T follicular helper cell (primary cell): ENCODE results near the gene BRSK2.
"Not testable (repeated sequence)": the region's sequence is repeated elsewhere in the genome, so short reads cannot be mapped to it uniquely, and the experiment has no call there.

Experiments used
- DNase-seq: peaks from one replicate; pipeline ENCODE4 v3.0.0-alpha.2; 2020; ENCODE audit warnings: low read depth
- total RNA-seq, 2 experiments: gene quantifications; one replicate each; lab custom pipeline; 2026; lab: John Stamatoyannopoulos, UW

BRSK2 gene
- total RNA-seq = 0.30 to 0.52 reads per million in 2 experiments

DNA sequence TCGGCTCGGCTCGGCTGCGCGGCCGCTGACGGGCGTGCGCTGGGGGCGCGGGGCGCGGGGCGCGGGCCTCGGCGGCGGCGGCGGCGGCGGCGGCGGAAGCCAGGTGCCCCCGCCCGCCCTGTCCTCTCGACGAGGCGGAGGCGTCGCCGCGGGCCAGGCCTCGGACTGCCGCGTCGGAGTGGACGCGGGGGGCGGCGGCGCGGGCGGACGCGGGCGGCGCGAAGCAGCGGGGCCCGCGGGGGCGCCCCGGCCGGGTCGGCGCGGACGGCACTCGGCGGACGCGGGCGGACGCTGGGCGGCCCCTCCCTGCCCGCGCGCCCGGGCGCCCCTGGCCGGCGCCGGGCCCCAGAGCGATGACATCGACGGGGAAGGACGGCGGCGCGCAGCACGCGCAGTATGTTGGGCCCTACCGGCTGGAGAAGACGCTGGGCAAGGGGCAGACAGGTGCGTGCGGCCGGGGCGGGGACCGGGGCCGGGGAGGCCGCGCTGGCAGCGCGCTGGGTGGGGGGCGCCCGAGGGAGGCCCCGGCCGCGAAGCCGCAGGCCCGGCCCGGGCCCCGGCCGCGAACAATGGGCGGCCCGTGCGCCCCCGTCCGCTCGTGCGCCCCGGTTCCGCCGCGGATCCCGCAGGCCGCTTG is at the start of gene BRSK2:
BRSK2 (plus strand) TSS at position 3 of the 637 bp plus-strand sequence; CDS start at position 354, 351 bp downstream.
- DNase-seq = no peak

DNA sequence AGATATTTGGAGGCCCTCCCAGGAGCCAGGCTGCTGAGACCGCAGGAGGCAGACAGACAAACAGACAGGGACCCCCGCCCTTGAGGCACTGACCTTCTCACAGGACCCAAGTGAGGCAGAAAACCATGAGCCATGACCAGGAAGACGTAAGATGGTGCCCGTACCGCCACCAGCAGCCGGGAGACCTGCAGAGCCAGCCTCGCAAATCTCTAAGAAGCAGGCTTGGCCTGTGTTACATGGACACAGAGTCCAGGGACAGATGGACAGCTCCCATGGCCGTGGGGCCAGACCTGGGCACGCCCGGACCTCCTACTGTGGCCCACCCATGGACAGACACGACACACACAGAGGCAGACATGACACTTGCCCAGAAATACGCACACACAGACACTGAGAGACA is 49.6 kb upstream of the BRSK2 start:
- DNase-seq = no peak

DNA sequence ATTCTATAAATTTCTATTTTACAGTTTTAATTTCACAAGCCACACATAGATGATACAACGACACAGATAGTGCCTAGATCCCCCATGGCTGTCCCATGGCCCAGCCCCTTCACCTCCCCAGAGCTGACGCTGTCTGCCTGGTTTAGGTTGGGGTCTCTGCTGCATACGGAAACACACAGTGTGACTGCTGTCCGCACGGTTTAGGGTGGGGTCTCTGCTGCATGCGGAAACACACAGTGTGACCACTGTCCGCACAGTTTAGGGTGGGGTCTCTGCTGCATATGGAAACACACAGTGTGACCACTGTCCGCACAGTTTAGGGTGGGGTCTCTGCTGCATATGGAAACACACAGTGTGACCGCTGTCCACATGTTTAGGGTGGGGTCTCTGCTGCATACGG is 48.5 kb upstream of the BRSK2 start:
- not testable (repeated sequence) for DNase-seq

DNA sequence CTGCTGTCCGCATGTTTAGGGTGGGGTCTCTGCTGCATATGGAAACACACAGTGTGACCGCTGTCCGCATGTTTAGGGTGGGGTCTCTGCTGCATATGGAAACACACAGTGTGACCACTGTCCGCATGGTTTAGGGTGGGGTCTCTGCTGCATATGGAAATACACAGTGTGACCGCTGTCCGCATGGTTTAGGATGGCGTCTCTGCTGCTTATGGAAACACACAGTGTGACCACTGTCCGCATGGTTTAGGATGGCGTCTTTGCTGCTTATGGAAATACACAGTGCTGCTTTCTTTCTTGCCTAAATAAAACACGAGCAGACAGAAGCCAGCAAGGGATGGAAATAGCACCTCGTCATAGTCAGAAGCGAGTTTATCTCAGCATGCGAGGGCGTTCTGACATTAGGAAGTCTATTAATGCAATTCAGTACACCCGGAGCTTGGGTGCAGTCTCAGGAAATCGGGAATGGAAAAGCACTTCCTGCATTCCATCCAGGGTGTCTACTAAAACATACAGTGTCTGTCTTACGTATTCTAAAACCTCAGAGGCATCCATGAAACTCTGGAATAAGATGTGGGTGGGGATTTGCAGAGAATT is 47.7 kb upstream of the BRSK2 start:
- no peak for DNase-seq

DNA sequence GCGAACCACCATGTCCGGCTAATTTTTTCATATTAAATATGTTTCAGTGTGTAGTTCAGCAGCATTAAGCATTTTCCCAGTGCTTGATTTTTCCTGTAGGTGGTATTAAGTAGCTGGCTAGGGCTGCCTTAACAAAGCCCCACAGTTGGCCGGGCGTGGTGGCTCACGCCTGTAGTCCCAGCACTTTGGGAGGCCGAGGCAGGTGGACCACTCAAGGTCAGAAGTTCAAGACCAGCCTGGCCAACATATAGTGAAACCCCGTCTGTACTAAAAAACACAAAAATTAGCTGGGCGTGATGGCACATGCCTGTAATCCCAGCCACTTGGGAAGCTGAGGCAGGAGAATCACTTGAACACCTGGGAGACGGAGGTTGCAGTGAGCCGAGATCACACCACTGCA is 46.8 kb upstream of the BRSK2 start:
- no peak for DNase-seq

DNA sequence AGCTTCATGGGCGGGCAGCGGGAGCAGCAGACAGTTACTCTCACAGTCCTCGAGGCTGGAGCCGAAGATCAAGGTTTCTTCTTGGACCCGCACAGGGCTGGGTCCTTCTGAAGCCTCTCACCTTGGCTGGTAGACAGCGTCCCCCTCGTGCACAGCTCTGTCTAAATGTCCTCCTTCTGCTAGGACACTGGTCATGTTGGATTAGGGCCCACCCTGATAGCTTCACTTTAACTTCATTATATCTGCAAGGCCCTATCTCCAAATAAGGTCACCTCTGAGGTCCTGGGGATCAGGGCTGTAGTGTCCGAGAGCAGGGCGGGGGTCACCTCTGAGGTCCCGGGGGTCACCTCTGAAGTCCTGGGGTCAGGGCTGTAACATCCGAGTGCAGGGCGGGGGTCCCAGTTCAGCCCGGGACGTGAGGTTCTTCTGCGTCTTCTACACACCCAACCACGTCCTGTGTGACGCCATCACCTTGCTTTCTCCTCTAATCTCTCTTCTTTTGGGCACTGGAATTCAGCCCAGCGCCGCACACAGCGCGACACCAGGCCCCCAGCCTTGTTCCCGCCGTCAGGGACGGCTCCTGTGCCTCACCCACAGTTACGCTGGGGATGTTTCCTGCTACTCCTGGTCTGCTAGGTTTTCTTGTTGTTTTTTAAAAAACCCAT is 46.2 kb upstream of the BRSK2 start:
- DNase-seq = no peak

DNA sequence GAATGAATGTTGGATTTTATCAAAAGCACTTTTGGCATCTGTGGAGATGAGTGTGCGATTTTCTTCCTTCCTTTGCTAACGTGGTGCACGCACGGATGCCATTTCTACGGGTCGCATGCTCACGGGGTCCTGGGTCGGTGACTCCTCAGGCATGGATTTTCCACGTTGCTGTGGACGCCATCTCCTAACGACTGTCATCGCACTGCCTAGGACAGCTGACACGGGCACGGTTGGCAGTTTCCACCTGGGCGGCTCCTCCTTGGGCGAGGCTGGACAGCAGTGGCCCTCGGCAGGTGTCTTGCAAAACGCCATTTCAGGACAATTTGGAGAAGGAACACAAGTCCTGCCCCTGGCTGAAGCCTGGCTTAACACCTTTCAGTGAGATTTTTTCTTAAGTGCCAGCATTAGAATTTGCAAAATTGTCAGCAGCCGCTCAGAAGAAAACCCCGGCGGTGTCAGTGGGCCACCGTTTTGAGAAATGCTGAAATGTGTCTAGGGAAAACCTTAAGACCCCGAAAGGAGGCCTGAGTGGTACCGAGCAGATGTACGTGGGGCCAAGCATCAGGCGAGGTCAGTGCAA is 45.6 kb upstream of the BRSK2 start:
- DNase-seq = no peak

DNA sequence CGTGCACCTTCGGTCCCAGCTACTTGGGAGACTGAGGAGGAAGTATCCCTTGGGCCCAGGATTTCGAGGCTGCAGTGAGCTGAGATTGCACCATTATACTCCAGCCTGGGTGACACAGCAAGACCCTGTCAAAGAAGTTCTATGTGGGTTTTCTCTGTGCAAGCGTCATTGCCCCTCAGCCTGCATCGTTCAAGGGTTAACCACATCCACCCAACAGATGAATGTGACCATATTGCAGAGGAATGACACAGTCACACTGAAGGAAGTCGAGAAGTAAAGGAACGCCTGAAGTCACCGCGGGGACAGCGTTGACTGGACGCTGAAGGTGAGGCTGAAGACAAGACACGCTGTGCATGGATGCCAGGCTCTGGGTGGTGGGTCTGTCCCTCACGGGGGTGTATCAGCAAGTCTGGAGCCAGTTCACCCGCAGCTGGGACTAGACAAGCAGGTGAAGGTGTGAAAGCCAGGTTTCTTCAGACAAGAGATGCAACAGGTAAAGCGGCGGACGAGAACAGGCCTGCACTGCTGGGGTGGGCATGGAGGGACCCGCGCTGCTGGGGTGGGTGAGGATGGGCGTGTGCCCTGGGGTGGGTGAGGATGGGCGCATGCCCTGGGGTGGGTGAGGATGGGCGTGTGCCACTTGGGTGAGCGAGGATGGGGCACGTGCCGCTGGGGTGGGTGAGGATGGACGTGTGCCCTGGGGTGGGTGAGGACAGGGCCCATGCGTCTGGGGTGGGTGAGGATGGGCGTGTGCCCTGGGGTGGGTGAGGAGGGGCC is 43.8 kb upstream of the BRSK2 start:
- no peak for DNase-seq

DNA sequence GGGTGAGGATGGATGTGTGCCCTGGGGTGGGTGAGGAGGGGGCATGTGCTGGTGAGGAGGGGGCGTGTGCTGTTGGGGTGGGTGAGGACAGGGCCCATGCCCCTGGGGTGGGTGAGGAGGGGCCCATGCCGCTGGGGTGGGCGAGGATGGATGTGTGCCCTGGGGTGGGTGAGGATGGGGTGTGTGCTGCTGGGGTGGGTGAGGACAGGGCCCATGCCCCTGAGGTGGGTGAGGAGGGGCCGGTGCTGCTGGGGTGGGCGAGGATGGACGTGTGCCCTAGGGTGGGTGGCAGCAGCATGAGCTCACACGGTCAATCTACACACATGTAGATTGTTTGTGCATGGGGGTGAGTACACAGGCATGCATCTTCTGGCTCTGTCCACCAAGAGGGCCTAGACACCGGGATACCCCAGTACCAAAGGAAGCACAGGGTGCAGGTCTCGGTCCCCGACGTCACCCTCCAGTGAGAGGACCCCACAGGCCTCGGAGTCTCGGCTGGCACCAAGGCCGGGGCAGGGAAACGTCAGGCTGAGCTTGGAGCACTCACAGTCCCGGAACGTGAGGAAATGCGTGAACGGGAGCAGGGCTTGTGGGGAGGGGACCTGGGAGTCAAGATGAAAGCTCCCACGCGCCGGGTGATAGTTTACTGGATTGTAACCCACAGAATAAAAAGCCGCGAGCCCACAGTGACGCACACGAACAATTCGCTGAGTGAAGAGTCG is 42.9 kb upstream of the BRSK2 start:
- no peak for DNase-seq

DNA sequence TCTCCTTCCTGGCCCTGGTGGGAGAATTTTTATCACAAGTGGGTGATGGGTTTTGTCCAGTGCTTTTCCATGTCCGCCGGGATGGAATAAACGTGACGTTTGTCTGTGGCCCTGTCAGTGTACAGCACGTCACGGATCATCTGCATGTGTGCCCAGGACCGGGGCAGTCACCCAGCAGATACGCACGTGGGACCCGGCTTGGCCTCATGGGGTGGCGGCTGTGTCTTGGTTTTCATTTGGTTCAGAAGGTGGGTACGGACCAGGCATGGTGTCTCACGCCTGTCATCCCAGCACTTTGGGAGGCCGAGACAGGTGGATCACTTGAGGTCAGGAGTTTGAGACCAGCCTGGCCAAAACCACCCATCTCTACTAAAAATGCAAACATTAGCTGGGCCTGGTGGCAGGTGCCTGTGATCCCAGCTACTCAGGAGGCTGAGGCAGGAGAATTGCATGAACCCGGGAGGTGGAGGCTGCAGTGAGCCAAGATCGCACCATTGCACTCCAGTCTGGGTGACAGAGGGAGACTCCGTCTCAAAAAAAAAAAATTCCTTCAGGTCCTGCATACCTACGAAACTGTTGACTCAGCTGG is 42.2 kb upstream of the BRSK2 start:
- DNase-seq = not testable (repeated sequence)

DNA sequence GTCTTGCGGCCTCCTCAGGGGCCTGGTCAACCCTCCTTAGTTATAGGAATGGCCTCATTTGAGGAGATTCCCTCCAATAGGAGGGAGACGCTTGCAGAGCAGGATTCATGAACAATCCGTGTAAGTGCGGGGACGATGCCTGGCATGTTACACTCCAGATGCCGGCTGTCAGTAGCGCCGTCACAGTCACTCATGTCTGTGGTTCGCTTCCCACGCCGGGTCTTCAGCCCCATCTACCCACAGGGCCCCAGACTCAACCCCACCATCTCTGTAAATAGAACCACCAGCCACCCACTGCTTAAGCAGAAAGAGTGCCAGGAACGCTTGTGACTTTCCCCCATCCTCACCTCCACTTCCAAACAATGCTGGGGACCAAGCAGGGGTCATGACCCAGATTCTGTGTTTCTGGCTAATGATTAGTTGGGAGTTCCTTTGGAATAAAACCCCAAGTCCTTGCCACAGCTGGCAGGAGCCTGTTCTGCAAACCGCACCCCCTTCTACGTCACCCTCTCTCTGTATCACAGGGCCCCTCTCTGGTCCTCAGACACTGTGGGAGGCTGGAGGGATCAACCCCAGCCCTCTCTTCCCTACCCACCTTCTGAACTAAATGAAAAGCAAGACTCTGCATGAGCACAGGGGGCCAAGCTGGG is 41.5 kb upstream of the BRSK2 start:
- no peak for DNase-seq

DNA sequence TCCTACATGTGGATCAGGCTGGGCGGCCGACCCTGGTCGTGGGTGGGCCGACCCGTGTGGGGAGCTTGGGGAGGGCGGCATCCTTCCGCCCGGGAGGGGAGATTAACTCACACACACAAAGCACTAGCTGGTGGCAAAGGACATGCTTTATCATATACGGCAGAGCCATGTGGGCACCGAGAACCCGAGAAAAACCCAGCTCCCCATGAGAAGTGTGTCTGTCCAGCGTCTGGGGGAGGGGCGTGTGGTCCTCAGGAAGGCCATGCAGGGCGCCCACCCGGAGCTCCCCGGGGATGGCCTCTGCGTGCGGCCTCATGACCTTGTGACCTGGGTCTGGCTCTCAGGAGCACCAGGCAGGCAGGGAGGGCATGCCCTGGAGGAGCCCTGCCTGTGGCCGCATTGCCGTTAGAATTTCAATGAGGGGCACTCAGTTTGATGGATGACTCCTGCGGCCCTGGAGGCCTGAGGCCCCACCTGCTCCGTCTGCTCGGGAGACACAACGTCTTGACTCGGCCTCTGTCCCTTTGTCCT is 40.9 kb upstream of the BRSK2 start:
- DNase-seq = no peak

DNA sequence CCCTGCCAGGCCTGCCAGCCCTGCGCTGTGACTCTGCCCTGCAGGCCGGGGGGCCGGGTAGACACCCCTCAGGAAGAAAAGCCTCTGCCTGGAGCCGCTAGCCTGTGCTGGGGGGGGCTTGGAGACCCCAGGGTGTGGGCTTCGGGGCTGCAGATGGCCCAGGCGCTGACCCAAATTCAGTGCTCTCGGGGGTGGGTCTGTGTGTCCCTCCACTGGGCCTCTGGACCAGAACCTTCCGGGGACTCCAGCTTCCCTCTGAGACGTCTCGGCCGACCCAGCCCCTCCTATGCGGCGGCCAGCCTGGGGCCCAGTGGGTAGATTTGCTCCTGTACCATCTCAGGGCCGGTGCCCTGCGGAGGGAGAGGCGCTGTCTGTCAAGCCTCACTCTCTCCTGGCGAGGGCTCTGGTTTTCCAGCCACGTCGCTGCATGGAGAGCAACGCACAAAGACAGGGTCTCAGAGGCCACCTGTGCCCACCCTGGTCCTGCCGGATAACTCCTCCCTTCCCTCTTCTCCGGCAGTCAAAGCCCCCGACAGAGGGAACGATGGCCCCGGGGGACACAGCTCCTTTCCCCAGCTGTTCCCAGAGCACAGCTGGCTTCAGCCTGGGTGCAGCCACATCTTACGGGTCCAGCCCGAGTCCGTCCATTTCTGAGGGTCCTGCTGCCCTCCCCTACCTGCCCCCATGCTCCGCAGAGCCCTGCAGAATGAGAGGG is 40.2 kb upstream of the BRSK2 start:
- no peak for DNase-seq

DNA sequence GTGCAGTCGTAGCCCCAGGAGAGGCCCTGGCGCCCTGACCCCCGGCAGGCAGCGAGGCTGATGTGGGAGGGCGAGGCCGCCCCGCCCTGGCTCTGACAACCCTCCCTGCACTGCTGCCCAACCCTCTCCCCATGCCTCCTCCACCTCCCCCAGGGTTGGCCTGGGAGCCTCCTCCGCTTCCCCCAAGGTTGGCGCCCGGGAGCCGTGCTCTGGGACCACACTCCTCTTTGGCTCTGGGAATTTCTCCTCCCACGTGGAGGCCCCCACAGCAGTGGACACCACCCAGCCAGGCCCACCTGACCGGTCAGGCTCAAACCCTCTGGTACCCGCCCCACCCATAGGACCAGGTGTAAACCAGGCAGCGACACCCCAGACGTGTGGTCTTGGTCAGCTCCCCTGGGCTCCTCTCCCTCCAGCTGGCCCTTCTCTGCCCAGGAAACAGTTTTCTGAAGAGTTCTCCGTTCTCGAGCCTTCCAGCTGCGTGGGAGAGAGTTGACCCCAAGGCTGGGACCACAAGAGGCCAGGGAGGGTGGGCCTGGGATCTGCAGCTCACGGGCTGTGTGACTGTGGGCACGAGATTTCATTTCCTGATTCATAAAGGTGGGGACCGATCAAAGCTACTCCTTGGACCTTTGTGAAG is 39.5 kb upstream of the BRSK2 start:
- DNase-seq = no peak

DNA sequence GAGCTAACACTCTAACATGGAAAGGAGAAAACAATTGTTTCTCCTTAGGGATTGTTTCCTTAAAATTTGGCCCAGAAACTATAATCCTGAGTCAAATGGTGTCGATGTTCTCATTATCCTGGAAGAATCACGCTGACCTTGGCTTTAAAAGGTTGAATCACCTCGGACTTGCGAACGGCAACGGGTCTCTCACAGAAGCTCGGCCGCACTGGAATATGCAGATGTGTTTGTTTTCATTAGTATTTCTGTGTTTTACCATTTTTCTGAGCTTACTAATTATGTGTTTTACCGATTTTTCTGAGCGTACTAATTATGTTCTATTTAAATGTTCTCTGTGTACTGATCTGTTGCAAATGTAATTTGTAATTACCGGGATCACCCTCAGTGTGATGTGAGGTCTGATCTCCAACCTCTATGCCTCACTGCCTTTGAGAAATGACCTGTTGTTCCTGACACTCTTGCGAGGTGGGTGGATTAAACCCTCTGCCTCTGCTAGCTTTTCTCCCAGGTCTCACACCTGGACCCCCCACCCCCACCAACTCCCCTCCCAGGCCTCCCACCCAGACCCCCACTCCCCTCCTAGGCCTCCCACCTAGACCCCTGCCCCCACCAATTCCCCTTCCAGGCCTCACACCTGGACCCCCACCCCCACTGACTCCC is 38.3 kb upstream of the BRSK2 start:
- no peak for DNase-seq

DNA sequence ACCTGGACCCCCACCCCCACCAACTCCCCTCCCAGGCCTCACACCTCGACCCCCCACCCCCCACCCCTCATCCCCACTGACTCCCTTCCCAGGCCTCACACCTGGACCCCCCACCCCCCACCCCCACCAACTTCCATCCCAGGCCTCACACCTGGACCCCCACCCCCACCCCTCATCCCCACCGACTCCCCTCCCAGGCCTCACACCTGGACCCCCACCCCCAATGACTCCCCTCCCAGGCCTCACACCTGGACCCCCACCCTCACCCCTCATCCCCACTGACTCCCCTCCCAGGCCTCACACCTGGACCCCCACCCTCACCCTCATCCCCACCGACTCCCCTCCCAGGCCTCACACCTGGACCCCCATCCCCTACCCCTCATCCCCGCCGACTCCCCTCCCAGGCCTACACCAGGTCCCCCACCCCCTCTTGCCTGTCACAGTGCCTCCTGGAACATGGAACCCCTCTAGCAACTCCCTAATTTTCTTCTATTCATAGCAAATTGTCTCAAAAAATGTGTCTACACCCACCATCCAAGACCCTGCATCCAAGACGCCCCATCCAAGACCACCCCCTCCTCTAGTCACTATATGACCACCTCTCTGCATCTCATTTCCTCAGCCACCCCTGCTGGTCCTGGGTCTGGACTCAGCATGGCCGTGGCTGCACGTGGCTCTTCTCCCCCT is 36.9 kb upstream of the BRSK2 start:
- no peak for DNase-seq

DNA sequence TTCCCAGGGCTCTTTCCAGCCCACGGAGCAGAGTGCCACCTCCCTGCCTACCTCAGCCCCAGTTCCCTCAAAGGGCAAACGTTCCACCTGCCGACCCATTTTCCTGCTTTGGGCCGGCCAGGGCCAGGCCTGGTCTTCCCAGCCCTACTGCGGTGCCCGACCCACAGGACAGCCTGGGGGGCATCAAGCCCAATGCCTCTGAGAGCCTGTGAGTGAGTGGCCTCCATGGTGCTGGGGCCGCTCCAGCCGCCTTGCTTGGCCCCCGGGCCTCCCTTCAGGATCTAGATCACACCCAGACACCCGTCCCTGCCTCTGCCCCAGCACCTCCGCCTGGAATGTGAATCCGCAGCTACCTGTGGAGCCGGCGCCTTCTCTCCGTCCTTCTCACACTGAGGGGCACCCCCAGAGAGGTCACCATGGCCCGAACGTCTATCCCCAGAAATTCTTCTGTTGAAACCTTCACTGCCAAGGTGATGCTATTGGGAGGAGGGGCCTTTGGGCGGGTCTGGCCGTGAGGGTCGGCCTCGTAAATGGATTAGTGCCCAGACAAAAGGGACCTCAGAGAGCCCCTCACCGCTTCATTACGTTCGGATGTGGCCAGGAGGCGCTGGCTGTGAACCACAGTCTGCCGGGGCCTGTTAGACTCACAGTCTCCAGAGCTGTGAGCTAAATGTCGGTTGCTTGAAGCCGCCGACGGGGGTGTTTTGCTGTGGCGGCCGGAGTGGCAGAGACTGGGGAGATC is 36.2 kb upstream of the BRSK2 start:
- no peak for DNase-seq
